HCT116 (cell line): ENCODE results near the gene MINDY4. TPM values are rescaled to one million over a fixed set of nuclear protein-coding genes. Genes with fewer than 3 reads are reported as not detected.

ENCODE experiments used
- ATAC-seq: fragments of 200-7000 bp; cut with Tn5 transposase; 2 replicates; pipeline ENCODE4 v1.9.1; 2020; ENCODE audit warnings: mild to moderate bottlenecking, moderate library complexity
- BruUV-seq: library from RNA; stranded (reverse); fragments of 400-500 nt; replicated peaks from 2 replicates; lab custom pipeline; 2021; lab: Mats Ljungman, UMichigan
- CTCF ChIA-PET: fragments of 300-600 bp; sonication (Branson Sonifier 250); formaldehyde crosslinking; loops from one replicate; lab custom pipeline; 2021; ENCODE audit warnings: antibody characterized with exemption; lab: Charles Lee
- POLR2A ChIA-PET: fragments of 300-600, 350-600 bp; sonication (Branson Sonifier 250); formaldehyde crosslinking; loops from one replicate; lab custom pipeline; 2021; ENCODE audit warnings: antibody characterized with exemption; lab: Charles Lee
- RAD21 ChIA-PET, 2 experiments: fragments of 300-600 bp; sonication (Branson Sonifier 250); formaldehyde crosslinking; loops; one replicate each; lab custom pipeline; 2023; ENCODE audit warnings: low total read pairs in 2 of 2; ENCODE audit not compliant: uncharacterized antibody in 2 of 2, unreplicated experiment in 2 of 2, low non-redundant PET in 1 of 2; lab: Charles Lee
- DNase-seq: peaks from one replicate; pipeline ENCODE4 v3.0.0-alpha.2; 2010; ENCODE audit warnings: low read depth, low spot score
- H2AFZ ChIP-seq: fragments of 200-600 bp; shearing (Covaris generic), sonication (generic); 2 replicates; pipeline ENCODE4 v1.6.1; 2017; ENCODE audit warnings: low read depth, mixed run types, mixed read lengths, antibody characterized with exemption, low read length; ENCODE audit not compliant: poor library complexity, severe bottlenecking
- H3K27ac ChIP-seq: 2 replicates; pipeline ENCODE4 v1.5.1; 2012; ENCODE audit warnings: low read depth, low read length
- H3K27me3 ChIP-seq: fragments of 200-600 bp; sonication (generic); 2 replicates; pipeline ENCODE4 v1.6.1; 2016; ENCODE audit warnings: mixed run types, low read length, mixed read lengths; ENCODE audit not compliant: insufficient read depth
- H3K36me3 ChIP-seq, 2 experiments: fragments of 200-500 bp in 1 of 2; fragments of 200-600 bp in 1 of 2; sonication (Bioruptor generic) in 1 of 2; sonication (generic) in 1 of 2; 2 replicates each; pipeline versions ENCODE4 v1.5.1 to v1.6.1; 2014 to 2016; ENCODE audit warnings: low read length in 2 of 2, inconsistent platforms in 1 of 2, mixed read lengths in 1 of 2, mixed run types in 1 of 2; ENCODE audit not compliant: insufficient read depth in 2 of 2, control insufficient read depth in 1 of 2
- H3K4me1 ChIP-seq, 2 experiments: fragments of 200-600 bp in 1 of 2; sonication (generic) in 1 of 2; 2 replicates each; pipeline versions ENCODE4 v1.5.1 to v1.6.1; 2012 to 2017; ENCODE audit warnings: low read length in 2 of 2, inconsistent platforms in 1 of 2, mild to moderate bottlenecking in 1 of 2, mixed read lengths in 1 of 2, mixed run types in 1 of 2, moderate library complexity in 1 of 2; ENCODE audit not compliant: insufficient read depth in 2 of 2, control insufficient read depth in 1 of 2
- H3K4me2 ChIP-seq: fragments of 200-600 bp; sonication (generic); 2 replicates; pipeline ENCODE4 v1.6.1; 2017; ENCODE audit warnings: mixed run types, low read length, mixed read lengths
- H3K4me3 ChIP-seq, 2 experiments: fragments of 200-600 bp in 1 of 2; sonication (generic) in 1 of 2; replicated peaks in 1 of 2; 2 replicates each; pipeline ENCODE4 v1.5.1; 2011 to 2016; ENCODE audit warnings: low read length in 2 of 2, control low read depth in 1 of 2, low read depth in 1 of 2, mild to moderate bottlenecking in 1 of 2, mixed read lengths in 1 of 2, mixed run types in 1 of 2
- H3K79me2 ChIP-seq: fragments of 200-600 bp; sonication (generic); 2 replicates; pipeline ENCODE4 v1.6.1; 2017; ENCODE audit warnings: mild to moderate bottlenecking, mixed run types, low read length, moderate library complexity, mixed read lengths; ENCODE audit not compliant: insufficient read depth
- H3K9ac ChIP-seq: fragments of 200-600 bp; sonication (generic); 2 replicates; pipeline ENCODE4 v1.6.1; 2016; ENCODE audit warnings: low read length, mixed read lengths
- H3K9me2 ChIP-seq: fragments of 200-600 bp; sonication (generic), shearing (Covaris generic); 2 replicates; pipeline ENCODE4 v1.6.1; 2017; ENCODE audit warnings: mixed run types, mild to moderate bottlenecking, moderate library complexity; ENCODE audit not compliant: insufficient read depth
- H3K9me3 ChIP-seq, 2 experiments: fragments of 200-500 bp in 1 of 2; fragments of 200-600 bp in 1 of 2; sonication (Bioruptor generic) in 1 of 2; sonication (generic) in 1 of 2; 2 replicates each; pipeline ENCODE4 v1.6.1; 2014 to 2017; ENCODE audit warnings: low read length in 2 of 2, mixed read lengths in 2 of 2, inconsistent platforms in 1 of 2, low read depth in 1 of 2, mild to moderate bottlenecking in 1 of 2, mixed run types in 1 of 2, moderate library complexity in 1 of 2; ENCODE audit not compliant: control insufficient read depth in 1 of 2, insufficient read depth in 1 of 2
- H4K20me1 ChIP-seq: fragments of 200-600 bp; sonication (generic), shearing (Covaris generic); 2 replicates; pipeline ENCODE4 v1.6.1; 2017; ENCODE audit warnings: mixed run types, mild to moderate bottlenecking, moderate library complexity; ENCODE audit not compliant: insufficient read depth
- CBX3 ChIP-seq: IDR thresholded peaks from 2 replicates; pipeline ENCODE4 v1.6.1; 2012; ENCODE audit warnings: low read depth
- EZH2 ChIP-seq: fragments of 200-600 bp; sonication (generic); IDR thresholded peaks from 2 replicates; pipeline ENCODE4 v1.6.1; 2017; ENCODE audit warnings: antibody characterized with exemption, mixed run types
- EZH2phosphoT487 ChIP-seq: fragments of 200-600 bp; IDR thresholded peaks from 2 replicates; pipeline ENCODE4 v1.6.1; 2018; ENCODE audit warnings: antibody characterized with exemption, borderline replicate concordance
- FOSL1 ChIP-seq: IDR thresholded peaks from 2 replicates; pipeline ENCODE4 v1.6.1; 2012; ENCODE audit warnings: low read depth
- JUND ChIP-seq: IDR thresholded peaks from 2 replicates; pipeline ENCODE4 v1.6.1; 2012
- POLR2A ChIP-seq: IDR thresholded peaks from 2 replicates; pipeline ENCODE4 v1.7.0; 2011; ENCODE audit warnings: borderline replicate concordance; ENCODE audit not compliant: insufficient read depth, insufficient read length; ENCODE audit errors: extremely low read depth
- RAD21 ChIP-seq: IDR thresholded peaks from 2 replicates; pipeline ENCODE4 v1.6.1; 2012; ENCODE audit warnings: low read depth, mild to moderate bottlenecking
- SIN3A ChIP-seq: IDR thresholded peaks from 2 replicates; pipeline ENCODE4 v1.6.1; 2012; ENCODE audit warnings: low read depth
- SP1 ChIP-seq: IDR thresholded peaks from 2 replicates; pipeline ENCODE4 v1.6.1; 2012; ENCODE audit warnings: low read depth
- SRF ChIP-seq: IDR thresholded peaks from 2 replicates; pipeline ENCODE4 v1.6.1; 2012; ENCODE audit warnings: low read depth
- ZFX ChIP-seq: fragments of 450-650 bp; IDR thresholded peaks from 2 replicates; pipeline ENCODE4 v1.6.1; 2017
- intact Hi-C: fragments of 100-400 bp; cut with micrococcal nuclease; formaldehyde crosslinking; loops from 2 replicates; pipeline ENCODE4 v1.10.0; 2022
- total RNA-seq: library from RNA; stranded (reverse); gene quantifications from one replicate; pipeline ENCODE4 v1.2.1, GENCODE V29; 2021; ENCODE audit not compliant: unreplicated experiment
- TF ChIP-seq, protein P1 (sequence below), 3 experiments: fragments of 200-600 bp in 1 of 3; sonication (generic) in 1 of 3; IDR thresholded peaks in 2 of 3; conservative IDR thresholded peaks in 1 of 3; 2 replicates each; pipeline ENCODE4 v1.5.1; 2012 to 2017; ENCODE audit warnings: low read depth in 2 of 3, low read length in 2 of 3, antibody characterized with exemption in 1 of 3, borderline replicate concordance in 1 of 3, control low read depth in 1 of 3, mild to moderate bottlenecking in 1 of 3, mixed read lengths in 1 of 3, mixed run types in 1 of 3, moderate library complexity in 1 of 3; ENCODE audit not compliant: insufficient read depth in 1 of 3

MINDY4 gene
- total RNA-seq, 1 experiment from 2014 or later, result 6.1 TPM

DNA sequence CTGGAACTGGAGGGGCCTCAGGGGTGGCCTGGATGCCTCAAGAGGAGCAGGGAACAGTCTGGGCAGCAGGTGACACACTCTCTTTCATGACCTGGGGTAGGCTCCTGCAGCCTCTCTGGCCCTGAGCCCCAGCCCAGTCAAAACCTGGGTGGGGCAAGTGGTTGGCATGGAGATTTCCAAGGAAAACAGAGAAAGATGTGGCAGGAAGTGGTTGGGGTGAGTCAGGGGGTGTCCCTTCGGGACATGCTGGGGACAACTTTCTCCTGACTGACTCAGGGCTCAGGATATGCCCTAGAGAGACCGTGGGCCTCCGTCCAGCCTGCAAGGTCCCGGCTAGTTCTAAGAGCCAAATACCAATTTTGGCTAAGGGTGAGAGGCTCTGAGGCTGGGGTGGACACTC lies 143.4 kb downstream of the MINDY4 start:
- BruUV-seq, result no TSS peak
- DNase-seq, result peak; percentile 21
- Histone ChIP-seq H3K36me3 (no peaks in the 10 kb centered on the region), H4K20me1 (no peaks in the 10 kb centered on the region), H2AFZ (no peak overlapping the region), H3K9ac (peak overlapping the region; percentile 7; the same call in 1 of the 2 replicates), H3K4me1 (peaks cover 10 to 21% of the 10 kb centered on the region in 2 experiments), H3K4me3 (no peak overlapping the region), H3K4me2 (peak overlapping the region; percentile 70), H3K27me3 (no peaks in the 10 kb centered on the region)
- ChIA-PET CTCF (interaction anchor here (1.1 kb wide), 1 partner anchor 24 kb away, joined by 3 read pairs; no protein-coding TSS in a partner anchor), POLR2A (no interaction called here)
- peak; percentile 67 for ATAC-seq
- peak; percentile 33; the same call in 1 of the 2 replicates for TF ChIP-seq SP1
- no peak for TF ChIP-seq RAD21
- TF ChIP-seq, all 23 proteins: peak for 1
- intact Hi-C loops, result no loop called here
- H3K79me2 ChIP-seq, result no peaks in the 10 kb centered on the region
- no peaks in the 10 kb centered on the region for H3K9me3 ChIP-seq
- H3K27ac ChIP-seq, result no peak overlapping the region
- RAD21 ChIA-PET, result no interaction called here
- no peaks in the 10 kb centered on the region for H3K9me2 ChIP-seq

DNA sequence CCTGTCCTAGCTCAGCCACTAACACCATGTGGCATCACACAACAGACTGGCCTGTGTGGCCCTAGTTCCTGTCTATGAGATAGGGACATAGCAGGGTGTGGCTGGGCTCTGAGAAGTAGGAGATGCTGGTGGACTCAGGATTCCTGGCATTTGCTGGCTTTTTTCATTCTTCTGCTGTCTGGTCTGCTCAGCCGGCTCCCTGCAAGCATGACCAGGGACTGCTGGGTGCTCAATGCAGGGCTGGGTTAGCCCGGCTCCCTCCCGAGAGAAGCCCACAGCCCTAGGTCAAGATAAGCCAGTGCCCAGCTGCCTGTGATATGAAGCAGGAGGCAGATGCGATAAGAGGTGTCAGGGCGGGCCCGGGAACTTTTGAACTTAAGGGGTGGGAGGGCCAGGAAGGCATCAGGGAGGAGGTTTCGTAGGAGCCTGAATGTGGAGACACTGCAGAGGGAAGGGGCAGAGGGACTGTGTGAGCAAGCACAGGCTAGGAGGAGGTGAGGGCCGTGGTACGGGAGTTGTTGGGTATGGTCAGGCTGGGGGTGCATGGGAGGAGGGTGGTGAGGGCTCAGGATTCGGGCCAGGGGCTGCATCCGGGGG lies 143.9 kb downstream of the MINDY4 start:
- intact Hi-C loops, result no loop called here
- RAD21 ChIA-PET, result no interaction called here
- Histone ChIP-seq H3K4me1 (peaks cover 10 to 26% of the 10 kb centered on the region in 2 experiments), H4K20me1 (no peaks in the 10 kb centered on the region), H3K79me2 (no peaks in the 10 kb centered on the region), H3K4me3 (no peak overlapping the region), H3K27ac (no peak overlapping the region), H2AFZ (no peak overlapping the region), H3K9me3 (no peaks in the 10 kb centered on the region), H3K9ac (peak overlapping the region; percentile 7; the same call in 1 of the 2 replicates), H3K27me3 (no peaks in the 10 kb centered on the region), H3K4me2 (peak overlapping the region; percentile 70), H3K9me2 (no peaks in the 10 kb centered on the region), H3K36me3 (no peaks in the 10 kb centered on the region)
- TF ChIP-seq, protein P1, sequence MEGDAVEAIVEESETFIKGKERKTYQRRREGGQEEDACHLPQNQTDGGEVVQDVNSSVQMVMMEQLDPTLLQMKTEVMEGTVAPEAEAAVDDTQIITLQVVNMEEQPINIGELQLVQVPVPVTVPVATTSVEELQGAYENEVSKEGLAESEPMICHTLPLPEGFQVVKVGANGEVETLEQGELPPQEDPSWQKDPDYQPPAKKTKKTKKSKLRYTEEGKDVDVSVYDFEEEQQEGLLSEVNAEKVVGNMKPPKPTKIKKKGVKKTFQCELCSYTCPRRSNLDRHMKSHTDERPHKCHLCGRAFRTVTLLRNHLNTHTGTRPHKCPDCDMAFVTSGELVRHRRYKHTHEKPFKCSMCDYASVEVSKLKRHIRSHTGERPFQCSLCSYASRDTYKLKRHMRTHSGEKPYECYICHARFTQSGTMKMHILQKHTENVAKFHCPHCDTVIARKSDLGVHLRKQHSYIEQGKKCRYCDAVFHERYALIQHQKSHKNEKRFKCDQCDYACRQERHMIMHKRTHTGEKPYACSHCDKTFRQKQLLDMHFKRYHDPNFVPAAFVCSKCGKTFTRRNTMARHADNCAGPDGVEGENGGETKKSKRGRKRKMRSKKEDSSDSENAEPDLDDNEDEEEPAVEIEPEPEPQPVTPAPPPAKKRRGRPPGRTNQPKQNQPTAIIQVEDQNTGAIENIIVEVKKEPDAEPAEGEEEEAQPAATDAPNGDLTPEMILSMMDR (IDR thresholded peaks at IDR 0.05 in 2 of 3, conservative IDR thresholded peaks at IDR 0.05 in 1 of 3; ENCODE audit: borderline replicate concordance in 1 of 3, insufficient read depth in 1 of 3, low read depth in 2 of 3, low read length in 2 of 3), result no peak
- TF ChIP-seq POLR2A (no peak), EZH2phosphoT487 (no peak), FOSL1 (no peak), ZFX (no peak), SRF (no peak), SIN3A (no peak), EZH2 (no peak), JUND (no peak), CBX3 (no peak)
- POLR2A ChIA-PET, result no interaction called here
- DNase-seq (no peak), ATAC-seq (peak; percentile 54)
- BruUV-seq, result no TSS peak
- CTCF ChIA-PET, result interaction anchor here (1.1 kb wide), 1 partner anchor 23 kb away, joined by 3 read pairs; no protein-coding TSS in a partner anchor
